ENCODE data around the gene ATG2A. TPM values are rescaled to one million over a fixed set of nuclear protein-coding genes. Genes with fewer than 3 reads are reported as not detected.

Gene ATG2A
- total RNA-seq, 1 experiment from 2014 or later = 24.7 TPM

GRCh38 chr11:64854157-64854533, 62.9 kb downstream of the ATG2A start:
- ATAC-seq (no peak), DNase-seq (ENCODE audit: low read depth, low spot score) (no peak)
- Histone ChIP-seq H3K79me2 (ENCODE audit: insufficient read depth, low read length) (peaks cover 39% of the 10 kb centered on the region), H3K27ac (ENCODE audit: low read depth, low read length) (peak overlapping the region; percentile 99), H3K9ac (ENCODE audit: low read length) (peak overlapping the region; percentile 65), H3K27me3 (ENCODE audit: insufficient read depth, low read length) (no peaks in the 10 kb centered on the region), H3K9me2 (ENCODE audit: insufficient read depth) (no peaks in the 10 kb centered on the region), H2AFZ (ENCODE audit: low read depth, low read length, poor library complexity, severe bottlenecking) (no peak overlapping the region), H3K4me3 (replicated peaks in 1 of 2; ENCODE audit: low read depth in 1 of 2, low read length in 2 of 2) (peak overlapping the region in 1 of 2 experiments; percentile 50; a peak in 1 of 4 replicates), H3K36me3 (ENCODE audit: control insufficient read depth in 1 of 2, insufficient read depth in 2 of 2, low read length in 2 of 2) (peaks cover 3 to 28% of the 10 kb centered on the region in 2 experiments; a peak in 2 of 4 replicates), H3K4me1 (ENCODE audit: control insufficient read depth in 1 of 2, insufficient read depth in 2 of 2, low read length in 2 of 2) (peaks cover 80 to 99% of the 10 kb centered on the region in 2 experiments), H4K20me1 (ENCODE audit: insufficient read depth) (no peaks in the 10 kb centered on the region), H3K9me3 (ENCODE audit: control insufficient read depth in 1 of 2, insufficient read depth in 1 of 2, low read depth in 1 of 2, low read length in 2 of 2) (no peaks in the 10 kb centered on the region), H3K4me2 (ENCODE audit: low read length) (peak overlapping the region; percentile 82)
- CTCF ChIA-PET = interaction anchor here (1.3 kb wide), 1 partner anchor 263 kb away, joined by 4 read pairs; the partner anchor contains the start of gene ZNHIT2
- TF ChIP-seq ZBTB33 (IDR thresholded peaks at IDR 0.05; ENCODE audit: extremely low read depth, insufficient replicate concordance, low read length) = no peak
- TF ChIP-seq FOSL1 (IDR thresholded peaks at IDR 0.05; ENCODE audit: low read depth) = no peak
- TF ChIP-seq JUND (IDR thresholded peaks at IDR 0.05) = no peak
- no peak for TF ChIP-seq ZNF274 (IDR thresholded peaks at IDR 0.05; ENCODE audit: low read depth, low read length)
- TF ChIP-seq RAD21 (IDR thresholded peaks at IDR 0.05; ENCODE audit: low read depth) = no peak
- RAD21 ChIA-PET (ENCODE audit: low non-redundant PET in 1 of 2, low total read pairs in 2 of 2, uncharacterized antibody in 2 of 2, unreplicated experiment in 2 of 2) = no interaction called here
- no TSS peak for BruUV-seq (replicated peaks)
- POLR2A ChIA-PET = interaction anchor here (2.2 to 9.0 kb wide), 2 partner anchors 8 to 24 kb away, joined by 7 to 56 read pairs; partner anchors contain the start of gene EHD1
- intact Hi-C loops (cut with micrococcal nuclease) = no loop called here

- H3K27ac ChIP-seq (ENCODE audit: low read depth, low read length) = peak overlapping the region; percentile 99
- peaks cover 0 to 28% of the 10 kb centered on the region in 2 experiments; a peak in 2 of 4 replicates for H3K36me3 ChIP-seq (ENCODE audit: control insufficient read depth in 1 of 2, insufficient read depth in 2 of 2, low read length in 2 of 2)
- peak overlapping the region; percentile 65 for H3K9ac ChIP-seq (ENCODE audit: low read length)
Observed at GRCh38 chr11:64853709-64854108, 63.3 kb downstream of the ATG2A start.

More at GRCh38 chr11:64853709-64854108, 63.3 kb downstream of the ATG2A start:
- Histone ChIP-seq H2AFZ (ENCODE audit: low read depth, low read length, poor library complexity, severe bottlenecking) (no peak overlapping the region), H3K27me3 (ENCODE audit: insufficient read depth, low read length) (no peaks in the 10 kb centered on the region), H3K4me3 (replicated peaks in 1 of 2; ENCODE audit: low read depth in 1 of 2, low read length in 2 of 2) (no peak overlapping the region), H4K20me1 (ENCODE audit: insufficient read depth) (no peaks in the 10 kb centered on the region), H3K9me3 (ENCODE audit: control insufficient read depth in 1 of 2, insufficient read depth in 1 of 2, low read depth in 1 of 2, low read length in 2 of 2) (no peaks in the 10 kb centered on the region), H3K4me1 (ENCODE audit: control insufficient read depth in 1 of 2, insufficient read depth in 2 of 2, low read length in 2 of 2) (peaks cover 85 to 99% of the 10 kb centered on the region in 2 experiments), H3K79me2 (ENCODE audit: insufficient read depth, low read length) (peaks cover 35% of the 10 kb centered on the region), H3K4me2 (ENCODE audit: low read length) (peak overlapping the region; percentile 82; the same call in 1 of the 2 replicates), H3K9me2 (ENCODE audit: insufficient read depth) (no peaks in the 10 kb centered on the region)
- ChIA-PET RAD21 (ENCODE audit: low non-redundant PET in 1 of 2, low total read pairs in 2 of 2, uncharacterized antibody in 2 of 2, unreplicated experiment in 2 of 2) (no interaction called here), CTCF (interaction anchor here (0.9 kb wide), 1 partner anchor 9 kb away, joined by 6 read pairs; the partner anchor contains the start of gene CDC42BPG), POLR2A (interaction anchor here (9.0 kb wide), 1 partner anchor 24 kb away, joined by 56 read pairs; the partner anchor contains the start of gene EHD1)
- no peak for DNase-seq (ENCODE audit: low read depth, low spot score)
- no peak for TF ChIP-seq ZNF274 (IDR thresholded peaks at IDR 0.05; ENCODE audit: low read depth, low read length)
- no peak for TF ChIP-seq ZFX (IDR thresholded peaks at IDR 0.05)
- TF ChIP-seq CTCF (IDR thresholded peaks at IDR 0.05 in 2 of 3, conservative IDR thresholded peaks at IDR 0.05 in 1 of 3; ENCODE audit: borderline replicate concordance in 1 of 3, insufficient read depth in 1 of 3, low read depth in 2 of 3, low read length in 2 of 3) = no peak
- no peak for TF ChIP-seq CBX3 (IDR thresholded peaks at IDR 0.05; ENCODE audit: low read depth)
- TF ChIP-seq ELF1 (IDR thresholded peaks at IDR 0.05; ENCODE audit: borderline replicate concordance, low read depth) = no peak
- no peak for TF ChIP-seq EGR1 (IDR thresholded peaks at IDR 0.05; ENCODE audit: low read depth)
- TF ChIP-seq EZH2 (IDR thresholded peaks at IDR 0.05) = no peak
- no peak for TF ChIP-seq EZH2phosphoT487 (IDR thresholded peaks at IDR 0.05; ENCODE audit: borderline replicate concordance)
- no peak for TF ChIP-seq YY1 (IDR thresholded peaks at IDR 0.05; ENCODE audit: extremely low read depth, insufficient replicate concordance, low read depth, low read length)
- no peak for TF ChIP-seq SP1 (IDR thresholded peaks at IDR 0.05; ENCODE audit: low read depth)
- no peak for TF ChIP-seq MAX (IDR thresholded peaks at IDR 0.05)
- TF ChIP-seq JUND (IDR thresholded peaks at IDR 0.05) = no peak
- no peak for TF ChIP-seq POLR2A (IDR thresholded peaks at IDR 0.05; ENCODE audit: borderline replicate concordance, extremely low read depth, insufficient read depth, insufficient read length)
- no TSS peak for BruUV-seq (replicated peaks)
- no peak for ATAC-seq
- intact Hi-C loops (cut with micrococcal nuclease) = no loop called here

Measured in HCT116 (cell line).